GM18508 (cell line): Measurements from ENCODE around the gene OR5B12.
"Not testable (repeated sequence)": the region's sequence is repeated elsewhere in the genome, so short reads cannot be mapped to it uniquely, and the experiment has no call there.

Source experiments
- ATAC-seq: cut with Tn5 transposase; IDR thresholded peaks from one replicate; pipeline ENCODE4 v1.9.1; 2021; ENCODE audit warnings: moderate number of reproducible peaks; ENCODE audit not compliant: insufficient read depth, unreplicated experiment

The OR5B12 gene

DNA sequence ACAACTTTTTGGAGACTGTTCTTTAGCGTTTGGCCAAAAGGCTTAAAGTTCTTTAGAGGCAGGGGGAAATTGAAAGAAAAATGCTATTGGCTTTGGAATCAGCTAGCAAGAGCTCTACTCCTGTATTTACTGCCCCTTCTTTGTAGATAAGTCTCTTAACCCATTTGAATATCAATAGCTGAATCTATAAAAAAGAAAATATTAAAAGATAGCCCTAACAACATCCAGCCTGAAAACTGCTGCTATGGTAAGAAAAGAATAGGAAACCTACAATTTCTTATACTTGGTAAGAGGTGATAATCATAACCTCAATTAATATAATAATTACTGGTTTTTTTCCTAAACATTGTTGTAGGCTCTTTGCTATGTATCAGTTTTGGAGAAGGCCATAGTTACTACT, at the start of gene OR5B12:
OR5B12 (minus strand) TSS at position 101 of the 400 bp plus-strand sequence. CDS start 2,085 bp downstream, outside the sequence.
- ATAC-seq: no peak

DNA sequence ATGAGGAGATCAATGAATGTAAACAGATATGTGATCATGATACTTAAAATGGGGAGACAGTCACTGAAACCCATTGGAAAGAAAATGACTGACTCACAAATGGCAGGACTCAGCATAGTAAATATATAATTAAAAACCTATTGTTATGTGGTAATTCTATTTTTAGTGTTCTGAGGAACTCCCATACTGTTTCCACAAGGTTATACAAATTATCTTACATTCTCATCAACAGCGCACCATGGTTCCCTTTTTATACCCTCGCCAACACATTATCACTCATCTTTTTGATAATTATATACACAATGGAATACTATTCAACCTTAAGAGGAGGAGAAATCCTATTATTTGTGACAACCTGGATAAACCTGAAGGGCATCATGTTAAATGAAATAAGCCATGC, 48.8 kb upstream of the OR5B12 start:
- ATAC-seq: no peak

DNA sequence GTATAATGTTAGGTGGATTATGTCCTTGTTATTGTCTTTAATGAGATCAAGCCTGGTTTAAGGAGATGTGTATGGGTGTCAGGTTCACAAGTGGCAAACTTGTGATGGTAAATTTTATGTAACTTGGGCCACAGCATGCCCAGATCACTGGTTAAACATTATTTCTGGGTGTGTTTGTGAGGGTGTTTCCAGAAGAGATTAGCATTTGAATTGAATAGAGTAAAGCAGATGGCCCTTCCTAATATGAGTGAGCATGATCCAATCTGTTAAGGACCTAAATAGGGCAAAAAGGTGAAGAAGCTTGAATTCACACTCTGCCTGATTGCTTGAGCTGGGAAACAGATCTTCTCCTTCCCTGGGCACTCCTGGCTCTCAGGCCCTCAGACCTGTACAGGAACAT, 45.1 kb upstream of the OR5B12 start:
- ATAC-seq: no peak

DNA sequence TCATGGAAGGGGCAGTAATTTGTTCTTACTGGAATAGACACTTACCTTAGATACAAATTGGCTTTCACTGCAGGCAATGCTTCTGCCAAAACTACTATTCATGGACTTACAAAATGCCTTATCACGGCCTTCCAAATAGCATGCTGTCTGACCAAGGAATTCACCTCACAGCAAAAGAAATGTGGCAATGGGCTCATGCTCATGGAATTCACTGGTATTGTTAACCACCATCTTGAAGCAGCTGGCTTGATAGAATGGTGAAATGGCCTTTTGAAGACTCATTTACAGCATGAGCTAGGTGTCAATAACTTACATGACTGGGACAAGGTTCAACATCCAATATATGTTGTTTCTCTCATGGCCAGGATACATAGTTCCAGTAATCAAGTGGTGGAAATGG, 43.9 kb upstream of the OR5B12 start:
- ATAC-seq: no peak

DNA sequence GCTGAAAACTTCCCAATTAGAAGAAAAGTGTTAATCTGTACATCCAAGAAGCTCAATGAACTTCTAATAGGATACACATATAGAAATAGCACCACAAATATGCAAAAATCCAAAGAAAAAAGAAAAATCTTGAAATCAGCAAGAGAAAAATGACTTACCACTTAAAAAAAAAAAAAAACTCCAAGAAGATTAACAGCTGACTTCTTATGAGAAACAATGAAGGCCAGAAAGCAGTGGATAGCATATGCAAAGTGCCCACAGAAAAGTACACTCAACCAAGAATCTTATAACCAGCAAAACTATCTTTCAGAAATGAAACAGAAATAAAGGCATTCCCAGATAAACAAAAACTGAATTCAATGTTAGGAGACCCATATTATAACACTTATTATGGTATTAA, 29.9 kb upstream of the OR5B12 start:
- ATAC-seq: no peak

DNA sequence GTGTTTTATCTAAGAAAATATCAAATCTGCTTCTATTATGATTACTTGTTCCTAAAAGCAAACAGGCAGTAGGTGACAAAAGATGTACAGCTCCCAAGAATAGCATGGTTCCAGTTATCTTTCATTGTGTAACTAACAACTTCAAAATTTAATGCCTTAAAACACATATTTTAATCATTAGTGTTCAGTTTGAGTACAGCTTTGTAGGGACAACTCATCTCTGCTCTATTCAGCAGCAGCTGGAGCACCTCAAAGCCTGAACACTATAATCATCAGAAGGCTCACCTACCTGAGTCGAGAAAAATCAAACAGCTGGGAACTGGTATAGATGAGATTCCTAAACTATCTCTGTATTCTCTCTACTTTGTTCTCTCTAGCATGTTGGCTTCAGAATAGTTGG, 24.3 kb upstream of the OR5B12 start:
- no peak for ATAC-seq

DNA sequence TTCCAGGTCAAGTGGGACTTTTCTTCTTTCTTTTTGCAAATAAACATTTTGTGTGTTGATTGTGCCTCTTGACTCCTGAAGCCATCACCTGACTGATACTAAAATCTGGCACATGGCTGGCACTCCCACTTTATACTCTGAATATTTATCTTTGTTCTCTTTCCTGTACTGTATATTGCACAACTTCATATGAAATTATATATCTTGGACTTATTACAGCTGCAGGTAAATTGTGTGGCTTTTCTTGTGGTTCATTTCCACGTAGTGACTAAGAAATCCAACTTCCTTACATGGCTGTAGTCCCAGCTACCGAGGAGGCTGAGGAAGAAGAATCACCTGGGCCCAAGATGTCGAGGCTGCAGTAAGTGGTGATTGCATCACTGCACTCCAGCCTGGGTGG, 23.7 kb upstream of the OR5B12 start:
- ATAC-seq: no peak

DNA sequence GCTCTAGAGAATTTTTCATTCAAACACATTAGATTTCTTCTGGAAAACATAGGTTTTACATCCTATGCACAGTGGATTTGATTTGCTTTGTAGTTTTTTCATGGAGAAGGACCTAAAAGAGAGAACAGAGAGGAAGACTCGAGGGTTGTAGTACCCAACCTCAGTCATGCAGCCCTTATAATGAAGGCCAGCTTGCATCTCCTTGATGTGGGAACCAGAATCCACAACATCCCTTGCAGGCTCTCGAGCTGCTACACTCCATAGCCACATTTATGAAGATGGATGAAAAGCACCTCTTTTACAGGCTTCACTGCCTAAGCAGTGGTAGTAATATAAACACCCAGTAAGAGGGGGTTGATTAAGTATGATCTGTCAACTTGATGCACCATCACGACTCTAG, 9.5 kb upstream of the OR5B12 start:
- ATAC-seq: no peak

DNA sequence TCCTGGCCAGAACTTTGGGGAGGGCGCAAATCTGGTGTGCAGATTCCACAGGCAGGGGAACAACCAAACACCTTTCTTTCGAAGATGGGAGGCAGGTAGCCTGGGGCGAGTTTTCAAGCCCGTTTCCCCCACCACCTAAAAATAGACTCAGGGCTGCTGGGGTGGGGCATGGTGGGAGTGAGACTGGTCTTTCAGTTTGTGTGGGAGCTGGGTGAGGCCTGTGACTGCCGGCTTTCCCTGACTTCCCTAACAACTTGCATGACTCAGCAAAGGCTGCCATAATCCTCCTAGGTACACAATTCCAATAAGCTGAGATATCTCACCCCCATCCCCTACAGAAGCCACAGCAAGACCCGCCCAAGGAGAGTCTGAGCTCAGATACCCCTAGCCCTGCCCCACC, 4.3 kb upstream of the OR5B12 start:
- no peak for ATAC-seq

DNA sequence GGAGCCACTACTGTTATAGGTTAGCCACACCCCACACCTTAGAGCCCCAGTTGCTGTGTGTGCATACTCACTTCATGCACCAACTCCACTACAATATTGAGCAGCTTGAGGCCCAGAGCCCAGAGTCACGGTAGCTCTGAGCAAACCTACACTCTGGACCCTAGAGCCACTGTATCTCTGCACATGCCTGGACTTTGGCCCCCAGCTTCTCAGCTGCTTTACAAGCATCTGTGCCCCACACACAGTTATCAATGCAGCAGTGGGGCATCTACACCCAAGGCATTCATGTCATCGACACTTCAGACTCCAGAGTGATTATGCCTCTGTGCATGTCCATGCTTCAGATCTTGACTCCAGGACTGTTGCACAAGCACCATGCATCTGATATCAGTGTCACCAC, 2.3 kb upstream of the OR5B12 start:
- no peak for ATAC-seq

DNA sequence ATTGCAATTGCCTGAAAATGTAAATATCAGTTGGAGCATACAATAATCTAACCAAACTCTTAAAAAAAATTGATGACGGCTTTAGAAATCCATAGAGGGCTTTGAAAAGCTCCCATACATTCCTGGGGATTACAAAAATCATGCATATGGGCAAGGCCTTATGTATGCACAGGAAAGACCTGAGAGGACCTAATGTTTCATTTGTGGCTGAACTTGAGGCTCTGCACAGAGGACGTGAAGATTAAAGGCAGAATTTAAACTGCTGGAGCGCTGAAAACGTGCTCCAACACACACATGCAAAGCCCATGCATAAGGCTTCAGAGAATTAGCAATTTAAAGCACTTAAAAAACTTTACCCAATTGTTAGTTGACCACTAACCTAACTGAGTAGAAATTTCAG, 3.5 kb downstream of the OR5B12 start:
- ATAC-seq: no peak

DNA sequence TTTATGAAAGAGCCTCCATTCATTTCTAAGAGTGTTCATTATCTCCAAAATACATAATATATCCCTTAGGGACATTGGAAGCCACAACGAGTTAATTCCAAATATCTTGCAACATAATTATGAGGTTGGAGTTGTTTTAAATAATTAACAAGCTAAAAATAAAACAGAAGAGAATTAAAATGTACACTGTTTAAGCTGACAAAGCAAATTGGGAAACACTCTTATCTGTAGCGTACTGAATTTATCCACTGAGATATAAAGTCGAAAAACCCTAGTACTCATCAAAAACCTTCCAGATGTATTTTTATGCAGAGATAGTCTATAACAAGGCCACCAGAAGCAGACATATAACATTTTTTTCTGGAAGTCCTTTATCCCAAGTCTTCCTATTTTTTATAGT, 7.8 kb downstream of the OR5B12 start:
- no peak for ATAC-seq

DNA sequence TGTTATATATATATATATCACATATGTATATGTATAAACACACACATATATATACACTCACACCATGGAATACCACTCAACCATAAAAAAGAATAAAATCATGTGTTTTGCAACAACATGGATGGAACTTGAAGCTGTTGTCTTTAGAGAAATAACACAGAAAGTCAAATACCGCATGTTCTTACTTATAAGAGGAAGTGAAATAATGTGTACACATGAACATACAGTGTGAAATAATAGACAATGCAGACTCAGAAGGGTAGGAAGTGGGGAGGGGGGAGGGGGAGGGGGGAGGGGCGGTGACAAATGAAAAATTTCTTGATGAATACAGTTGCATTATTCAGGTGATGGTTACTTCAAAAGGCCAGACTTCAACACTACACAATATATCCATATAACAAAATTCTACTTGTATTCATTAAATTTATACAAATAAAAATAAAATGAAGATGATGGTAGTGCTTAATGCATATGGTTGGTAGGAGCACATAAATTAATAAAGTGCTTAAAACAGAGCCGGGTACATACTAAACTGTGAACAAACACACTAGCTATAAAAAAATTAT, 8.3 kb downstream of the OR5B12 start:
- ATAC-seq: peak; percentile 63

DNA sequence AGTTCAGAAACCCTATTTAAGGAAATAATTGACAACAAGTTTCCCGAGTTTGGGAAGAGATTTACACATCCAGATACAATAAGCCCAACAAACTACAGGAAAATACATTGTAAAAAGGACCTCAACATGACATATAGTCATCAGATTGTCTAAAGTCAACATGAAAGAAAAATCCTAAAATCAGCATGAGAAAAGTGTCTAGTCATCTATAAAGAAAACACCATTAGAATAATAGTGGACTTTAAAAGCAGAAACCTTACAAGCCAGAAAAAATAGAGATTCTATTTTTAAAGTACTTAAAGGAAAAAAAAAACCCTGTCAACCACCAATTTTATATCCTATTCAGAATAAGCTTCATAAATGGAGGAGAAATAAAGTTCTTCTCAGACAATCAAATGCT, 12.8 kb downstream of the OR5B12 start:
- ATAC-seq: no peak

DNA sequence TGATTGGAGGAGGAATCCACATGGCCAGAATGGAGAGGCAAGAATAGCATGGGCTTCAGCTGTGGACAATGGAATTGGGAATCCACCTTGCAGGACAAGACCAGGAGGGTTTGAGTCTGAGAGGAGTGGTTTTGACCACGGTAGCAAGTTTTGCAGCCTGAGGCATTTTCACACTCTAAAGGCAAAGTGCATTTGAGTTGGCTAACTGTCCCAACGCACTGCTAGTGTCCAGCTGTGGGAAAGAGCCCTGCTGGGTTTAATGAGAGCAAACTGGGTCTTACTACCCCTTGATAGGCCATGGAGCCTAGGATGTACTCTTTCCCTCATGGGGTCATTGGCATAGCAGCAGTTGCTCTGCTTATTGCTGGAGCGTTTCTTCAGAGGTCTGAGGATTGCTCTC, 14.0 kb downstream of the OR5B12 start, which contains the start of gene OR5B2:
OR5B2 (minus strand) TSS at position 101 of the 400 bp plus-strand sequence. CDS start 4,860 bp downstream, outside the sequence.
- no peak for ATAC-seq

DNA sequence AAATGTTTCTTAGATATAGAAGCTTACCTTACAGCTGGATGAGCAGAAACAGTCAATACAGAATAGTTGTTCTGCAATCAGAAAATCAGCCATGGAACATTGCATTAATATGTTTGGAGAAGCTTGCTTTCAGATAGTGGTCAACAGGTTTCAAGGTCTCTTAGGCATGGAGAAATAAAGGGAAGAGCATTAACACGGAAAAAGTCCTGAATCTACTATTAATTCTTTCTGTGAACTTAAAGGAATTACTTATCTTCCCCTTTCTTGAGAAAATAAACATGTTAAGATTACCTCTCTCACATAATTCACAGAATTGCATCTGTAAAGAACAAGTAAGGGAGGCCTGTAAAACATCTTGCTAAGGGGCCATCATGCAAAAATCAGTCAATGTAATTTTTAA, 35.3 kb downstream of the OR5B12 start, which contains the start of gene OR5B3:
OR5B3 (minus strand) TSS at position 101 of the 400 bp plus-strand sequence. CDS start 3,465 bp downstream, outside the sequence.
- no peak for ATAC-seq

DNA sequence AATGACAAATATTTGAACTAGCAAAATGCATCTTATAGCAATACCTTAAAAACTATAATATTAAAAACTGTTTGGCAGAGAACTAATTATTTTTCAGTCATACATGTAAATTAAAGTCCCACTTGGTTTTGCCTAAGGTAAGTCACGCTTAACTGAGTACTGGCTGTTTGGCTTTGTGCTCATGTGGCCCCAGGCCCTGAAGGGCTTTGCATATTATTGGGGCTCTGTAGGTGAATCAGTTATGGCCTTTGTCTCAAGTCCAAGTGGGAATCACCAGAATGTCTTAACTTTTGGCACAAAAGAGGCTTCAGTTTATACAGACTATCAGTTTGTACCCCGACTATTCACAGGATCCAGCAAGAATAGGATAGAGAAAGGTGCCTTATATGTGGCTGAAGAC, 42.4 kb downstream of the OR5B12 start:
- ATAC-seq: not testable (repeated sequence)

DNA sequence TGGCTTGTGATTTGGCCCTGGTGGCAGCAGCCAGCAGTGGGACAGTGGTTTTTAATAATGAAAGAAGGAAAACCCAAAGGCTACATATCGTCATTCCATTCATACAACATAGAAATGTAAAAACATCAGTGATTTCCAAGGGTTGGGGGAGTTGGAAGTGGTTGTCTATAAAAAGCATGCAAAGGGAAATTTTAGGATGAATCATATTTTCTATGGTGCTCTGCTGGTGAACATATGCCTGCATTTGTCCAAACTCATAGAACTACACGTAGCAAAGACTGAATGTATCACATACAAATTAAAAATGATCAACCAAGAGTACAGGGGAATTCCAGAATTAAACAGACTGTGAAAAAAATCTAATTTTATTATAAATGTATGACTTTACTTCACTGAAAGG, 46.5 kb downstream of the OR5B12 start:
- ATAC-seq: no peak

DNA sequence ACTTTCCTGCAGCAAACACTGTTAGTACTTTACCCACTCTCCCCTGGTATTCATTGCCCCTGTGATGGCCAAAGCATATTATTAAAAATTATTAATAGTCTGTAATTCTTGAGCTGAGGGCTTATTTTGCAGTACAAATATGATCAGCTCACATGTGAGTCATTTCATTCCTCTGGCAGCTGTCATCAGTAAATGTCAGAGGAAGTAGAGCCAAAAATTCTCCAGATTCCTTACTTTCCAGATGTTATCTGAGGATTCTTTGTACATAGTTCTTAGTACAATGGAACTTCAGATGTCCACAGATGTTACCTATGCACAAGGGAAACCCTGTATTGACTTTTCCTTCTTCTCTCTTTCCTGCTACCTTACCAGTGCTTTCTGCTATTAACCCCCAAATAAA, 47.8 kb downstream of the OR5B12 start:
- ATAC-seq: no peak

DNA sequence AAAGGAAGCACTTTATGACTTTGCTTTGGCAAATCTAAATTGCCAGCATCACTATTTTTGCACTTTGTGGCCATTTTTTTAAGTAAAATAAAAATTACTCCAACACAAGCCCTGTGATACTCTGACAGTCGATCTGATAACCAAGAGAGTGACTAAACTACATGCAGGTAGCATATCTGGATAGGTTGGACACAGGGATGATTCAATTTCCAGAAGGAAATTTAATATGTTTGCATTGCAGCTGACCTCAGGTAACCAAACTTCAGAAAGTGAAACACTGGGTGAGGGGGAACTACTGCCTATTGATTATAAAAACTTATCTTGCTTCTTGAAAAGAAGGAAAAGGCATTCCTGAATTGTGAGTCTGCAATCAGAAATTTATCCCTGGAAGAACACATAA, 49.3 kb downstream of the OR5B12 start:
- ATAC-seq: no peak

DNA sequence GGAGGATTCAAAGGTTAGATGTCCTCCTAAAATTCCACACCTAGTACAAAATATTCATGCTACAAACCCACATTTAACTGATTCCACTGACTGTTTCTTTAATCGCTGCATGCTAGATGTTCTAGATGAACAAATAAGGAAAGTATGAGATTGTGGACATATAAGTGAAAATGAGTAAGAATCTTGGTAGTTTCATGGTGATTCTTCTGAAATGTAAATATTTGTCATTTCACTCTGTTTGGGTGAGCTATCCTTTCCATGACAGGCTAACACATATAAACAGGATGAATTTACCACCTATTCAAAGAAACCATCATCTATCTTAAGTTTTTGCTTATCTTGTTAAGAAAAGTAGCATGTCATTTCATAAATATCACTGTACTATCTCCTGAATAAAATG, 50.2 kb downstream of the OR5B12 start:
- no peak for ATAC-seq

DNA sequence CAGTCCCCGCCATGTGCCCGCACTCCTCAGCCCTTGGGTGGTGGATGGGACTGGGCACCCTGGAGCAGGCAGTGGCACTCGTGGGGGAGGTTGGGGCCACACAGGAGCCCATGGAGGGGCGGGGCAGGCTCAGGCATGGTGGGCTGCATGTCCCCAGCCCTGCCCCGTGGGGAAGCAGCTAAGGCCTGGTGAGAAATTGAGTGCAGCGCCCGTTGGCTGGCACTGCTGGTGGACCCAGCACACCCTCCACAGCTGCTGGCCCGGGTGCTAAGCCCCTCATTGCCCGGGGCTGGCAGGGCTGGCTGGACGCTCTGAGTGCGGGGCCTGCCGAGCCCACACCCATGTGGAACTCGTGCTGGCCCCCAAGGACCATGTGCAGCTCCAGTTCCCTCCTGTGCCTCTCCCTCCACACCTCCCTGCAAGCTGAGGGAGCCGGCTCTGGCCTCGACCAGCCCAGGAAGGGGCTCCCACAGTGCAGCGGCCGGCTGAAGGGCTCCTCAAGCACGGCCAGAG, 51.4 kb downstream of the OR5B12 start:
- no peak for ATAC-seq
